ENCODE results near the gene FOSL1. TPM values are rescaled to one million over a fixed set of nuclear protein-coding genes. Genes with fewer than 3 reads are reported as not detected.
A peak's percentile ranks its signal among the peaks of the same experiment; 100 is the strongest.

The FOSL1 gene
- total and polyA plus RNA-seq, 2 of the 13 experiments (the other 11 are each of a cell fraction or from before 2014, with no cell fraction given), result 4.0 to 4.1 TPM

GRCh38 chr11:65873318-65874156 lies 26.7 kb downstream of the FOSL1 start (continued):
- TF ChIP-seq ARID3A (IDR thresholded peaks at IDR 0.05; ENCODE audit: low read depth, low read length), result no peak
- no peak for TF ChIP-seq KDM6A (CRISPR knock-in tag; IDR thresholded peaks at IDR 0.05; ENCODE audit: low read depth)
- TF ChIP-seq ARID4A (CRISPR knock-in tag; IDR thresholded peaks at IDR 0.05; ENCODE audit: borderline replicate concordance), result peak; percentile 66; the same call in 1 of the 2 replicates
- no peak for TF ChIP-seq ZBTB43 (CRISPR knock-in tag; conservative IDR thresholded peaks at IDR 0.05)
- no peak for TF ChIP-seq NONO (IDR thresholded peaks at IDR 0.05)
- TF ChIP-seq NONO (CRISPR knock-in tag; conservative IDR thresholded peaks at IDR 0.05), result peak; percentile 74
- TF ChIP-seq SIN3B (IDR thresholded peaks at IDR 0.05; ENCODE audit: low read length), result no peak
- TF ChIP-seq HBP1 (CRISPR knock-in tag; IDR thresholded peaks at IDR 0.05; ENCODE audit: low read depth), result no peak
- TF ChIP-seq AGO1 (IDR thresholded peaks at IDR 0.05; ENCODE audit: low read depth, low read length, poor library complexity, severe bottlenecking), result no peak
- TF ChIP-seq ZBTB8A (CRISPR knock-in tag; IDR thresholded peaks at IDR 0.05; ENCODE audit: borderline replicate concordance, low read depth), result no peak
- no peak for TF ChIP-seq ZBTB39 (CRISPR knock-in tag; IDR thresholded peaks at IDR 0.05)
- peak; percentile 55; the same call in 1 of the 2 replicates for TF ChIP-seq SPEN (CRISPR knock-in tag; IDR thresholded peaks at IDR 0.05; ENCODE audit: low read depth)
- 0 out of 2 replicates have a peak, but pooled peaks have one; percentile 9 for TF ChIP-seq MIXL1 (CRISPR knock-in tag; IDR thresholded peaks at IDR 0.05)
- TF ChIP-seq SAP130 (CRISPR knock-in tag; IDR thresholded peaks at IDR 0.05; ENCODE audit: low read depth), result peak; percentile 87
- peak; percentile 50; the same call in 1 of the 2 replicates for TF ChIP-seq ERF (CRISPR knock-in tag; IDR thresholded peaks at IDR 0.05)
- no peak for TF ChIP-seq ZBTB42 (CRISPR knock-in tag; IDR thresholded peaks at IDR 0.05)
- no peak for TF ChIP-seq RNF2 (conservative IDR thresholded peaks at IDR 0.05; ENCODE audit: low read depth)
- TF ChIP-seq CENPX (CRISPR knock-in tag; IDR thresholded peaks at IDR 0.05), result no peak
- no peak for TF ChIP-seq ZNF879 (CRISPR knock-in tag; IDR thresholded peaks at IDR 0.05)
